OCI-LY7 (cell line): ENCODE results near the gene KRTAP12-2. TPM values are rescaled to one million over a fixed set of nuclear protein-coding genes. Genes with fewer than 3 reads are reported as not detected.

Source experiments
- BruUV-seq: library from RNA; stranded (reverse); fragments of 400-500 nt; replicated peaks from 2 replicates; lab custom pipeline; 2021; lab: Mats Ljungman, UMichigan
- CTCF ChIA-PET: fragments of 300-600 bp; sonication (Branson Sonifier 250); formaldehyde crosslinking; loops from one replicate; lab custom pipeline; 2022; ENCODE audit warnings: antibody characterized with exemption; ENCODE audit not compliant: unreplicated experiment; lab: Charles Lee
- POLR2A ChIA-PET: fragments of 300-600 bp; sonication (Branson Sonifier 250); formaldehyde crosslinking; loops from one replicate; lab custom pipeline; 2022; ENCODE audit warnings: antibody characterized with exemption; lab: Charles Lee
- DNase-seq: peaks from one replicate; pipeline ENCODE4 v3.0.0-alpha.2; 2015; ENCODE audit warnings: low spot score
- H2AFZ ChIP-seq: fragments of 200-600 bp; sonication (generic), shearing (Covaris generic); 2 replicates; pipeline ENCODE4 v1.6.1; 2014; ENCODE audit warnings: mild to moderate bottlenecking, antibody characterized with exemption, low read length, moderate library complexity
- H3K27ac ChIP-seq: fragments of 200-600 bp; sonication (generic); 2 replicates; pipeline ENCODE4 v1.5.1; 2014; ENCODE audit warnings: mixed run types, low read depth, mild to moderate bottlenecking, moderate library complexity, low read length, inconsistent platforms; ENCODE audit not compliant: poor library complexity, severe bottlenecking
- H3K36me3 ChIP-seq: fragments of 200-600 bp; sonication (generic); 2 replicates; pipeline ENCODE4 v1.6.1; 2014; ENCODE audit warnings: mild to moderate bottlenecking, antibody characterized with exemption, low read length, moderate library complexity, mixed read lengths; ENCODE audit not compliant: insufficient read depth
- H3K4me1 ChIP-seq: fragments of 200-600 bp; sonication (generic); 2 replicates; pipeline ENCODE4 v1.5.1; 2014; ENCODE audit warnings: mild to moderate bottlenecking, low read length; ENCODE audit not compliant: insufficient read depth, poor library complexity, severe bottlenecking
- H3K4me2 ChIP-seq: fragments of 200-600 bp; sonication (generic); 2 replicates; pipeline ENCODE4 v1.6.1; 2014; ENCODE audit warnings: mild to moderate bottlenecking, low read length
- H3K4me3 ChIP-seq: fragments of 200-600 bp; sonication (generic); 2 replicates; pipeline ENCODE4 v1.5.1; 2014; ENCODE audit warnings: mild to moderate bottlenecking, low read depth, low read length; ENCODE audit not compliant: poor library complexity, severe bottlenecking
- H3K79me2 ChIP-seq: fragments of 200-600 bp; sonication (generic); 2 replicates; pipeline ENCODE4 v1.6.1; 2016; ENCODE audit warnings: low read depth, mild to moderate bottlenecking, low read length, moderate library complexity, mixed read lengths; ENCODE audit not compliant: insufficient read depth
- H3K9me2 ChIP-seq: fragments of 200-600 bp; sonication (generic); 2 replicates; pipeline ENCODE4 v1.6.1; 2016; ENCODE audit warnings: mild to moderate bottlenecking, low read length, mixed read lengths; ENCODE audit not compliant: insufficient read depth
- H3K9me3 ChIP-seq: fragments of 200-600 bp; sonication (generic); 2 replicates; pipeline ENCODE4 v1.6.1; 2014; ENCODE audit warnings: mild to moderate bottlenecking, mixed run types, low read length, mixed read lengths
- H4K20me1 ChIP-seq: fragments of 200-600 bp; sonication (generic); 2 replicates; pipeline ENCODE4 v1.6.1; 2014; ENCODE audit warnings: mild to moderate bottlenecking, antibody characterized with exemption, low read length, moderate library complexity, mixed read lengths; ENCODE audit not compliant: insufficient read depth
- EZH2phosphoT487 ChIP-seq: fragments of 200-600 bp; sonication (generic); IDR thresholded peaks from 2 replicates; pipeline ENCODE4 v1.6.1; 2018; ENCODE audit warnings: low read depth, borderline replicate concordance, mild to moderate bottlenecking, mixed run types, antibody characterized with exemption, low read length, moderate library complexity, mixed read lengths
- intact Hi-C: fragments of 100-400 bp; cut with micrococcal nuclease; formaldehyde crosslinking; loops from one replicate; pipeline ENCODE4 v1.10.0; 2022; ENCODE audit not compliant: unreplicated experiment
- total RNA-seq, 2 experiments: library from RNA; depleted of rRNA in 1 of 2; stranded (reverse); fragments of >200 nt in 1 of 2; shearing (Covaris generic) in 1 of 2; gene quantifications; 2 replicates each; pipeline ENCODE4 v1.2.3, GENCODE V29; 2014 to 2022
- TF ChIP-seq, protein P1 (sequence below): fragments of 200-600 bp; sonication (generic); conservative IDR thresholded peaks from 2 replicates; pipeline ENCODE4 v1.5.1; 2014; ENCODE audit warnings: mild to moderate bottlenecking, antibody characterized with exemption, low read length, moderate library complexity, mixed read lengths

KRTAP12-2 gene
- total RNA-seq, 2 experiments from 2014 or later, result not detected

DNA sequence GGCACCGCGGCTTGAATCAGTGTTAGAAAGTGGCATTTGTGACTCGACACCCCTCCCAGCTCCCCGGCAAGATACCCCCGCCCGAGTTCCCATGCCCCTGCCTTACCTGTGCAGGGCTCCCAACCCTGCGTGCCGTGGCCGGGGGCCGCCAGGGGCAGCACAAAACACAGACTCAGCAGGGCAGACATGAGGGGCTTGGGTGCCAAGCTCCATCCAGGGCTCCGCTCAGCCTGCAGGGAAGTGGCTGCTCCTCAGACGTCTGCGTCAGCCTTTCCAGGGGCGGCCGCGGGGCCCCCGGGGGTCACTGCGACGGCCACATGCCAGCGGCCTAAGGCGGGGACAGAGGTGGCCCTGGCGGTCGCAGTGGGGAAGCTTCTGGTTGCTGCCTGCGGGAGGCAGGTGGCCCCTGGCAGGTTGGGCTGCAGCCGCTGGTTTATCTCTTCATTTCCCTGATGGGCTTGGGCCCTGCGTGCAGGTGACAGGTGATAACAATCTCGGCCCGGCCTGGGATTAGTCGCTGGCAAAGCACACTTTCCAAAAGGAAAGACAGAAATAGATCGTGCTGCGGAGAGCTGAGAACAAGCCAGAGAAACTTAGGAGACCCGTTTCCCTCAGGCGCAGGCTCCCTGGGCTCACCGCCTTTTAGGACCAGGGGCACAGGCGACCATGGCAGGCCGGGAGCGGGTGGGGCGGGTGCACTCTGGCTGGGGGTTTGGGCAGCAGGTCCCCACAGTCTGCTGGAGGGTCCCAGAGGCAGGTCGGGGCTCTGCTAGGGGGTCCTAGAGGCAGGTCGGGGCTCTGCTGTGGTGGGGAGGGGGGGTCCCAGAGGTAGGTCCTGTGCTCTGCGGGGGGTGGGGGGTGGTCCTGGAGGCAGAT lies 44.8 kb upstream of the KRTAP12-2 start, which contains the start of gene TSPEAR:
TSPEAR (minus strand) TSS at position 246 of the 876 bp plus-strand sequence; CDS start at position 188, 58 bp downstream.
- no TSS peak for BruUV-seq
- POLR2A ChIA-PET, result no interaction called here
- DNase-seq, result no peak
- Histone ChIP-seq H3K9me3 (no peaks in the 10 kb centered on the region), H4K20me1 (no peaks in the 10 kb centered on the region), H3K4me2 (no peak within 1 kb of the TSS), H3K27ac (no peak within 1 kb of the TSS), H3K79me2 (no peaks in the 10 kb centered on the region), H3K4me3 (no peak within 1 kb of the TSS), H3K4me1 (no peaks in the 10 kb centered on the region), H2AFZ (no peak within 1 kb of the TSS), H3K9me2 (no peaks in the 10 kb centered on the region), H3K36me3 (no peaks in the 10 kb centered on the region)
- intact Hi-C loops, result no loop called here
- no peak for TF ChIP-seq EZH2phosphoT487
- TF ChIP-seq, protein P1, sequence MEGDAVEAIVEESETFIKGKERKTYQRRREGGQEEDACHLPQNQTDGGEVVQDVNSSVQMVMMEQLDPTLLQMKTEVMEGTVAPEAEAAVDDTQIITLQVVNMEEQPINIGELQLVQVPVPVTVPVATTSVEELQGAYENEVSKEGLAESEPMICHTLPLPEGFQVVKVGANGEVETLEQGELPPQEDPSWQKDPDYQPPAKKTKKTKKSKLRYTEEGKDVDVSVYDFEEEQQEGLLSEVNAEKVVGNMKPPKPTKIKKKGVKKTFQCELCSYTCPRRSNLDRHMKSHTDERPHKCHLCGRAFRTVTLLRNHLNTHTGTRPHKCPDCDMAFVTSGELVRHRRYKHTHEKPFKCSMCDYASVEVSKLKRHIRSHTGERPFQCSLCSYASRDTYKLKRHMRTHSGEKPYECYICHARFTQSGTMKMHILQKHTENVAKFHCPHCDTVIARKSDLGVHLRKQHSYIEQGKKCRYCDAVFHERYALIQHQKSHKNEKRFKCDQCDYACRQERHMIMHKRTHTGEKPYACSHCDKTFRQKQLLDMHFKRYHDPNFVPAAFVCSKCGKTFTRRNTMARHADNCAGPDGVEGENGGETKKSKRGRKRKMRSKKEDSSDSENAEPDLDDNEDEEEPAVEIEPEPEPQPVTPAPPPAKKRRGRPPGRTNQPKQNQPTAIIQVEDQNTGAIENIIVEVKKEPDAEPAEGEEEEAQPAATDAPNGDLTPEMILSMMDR, result no peak
- CTCF ChIA-PET, result no interaction called here

DNA sequence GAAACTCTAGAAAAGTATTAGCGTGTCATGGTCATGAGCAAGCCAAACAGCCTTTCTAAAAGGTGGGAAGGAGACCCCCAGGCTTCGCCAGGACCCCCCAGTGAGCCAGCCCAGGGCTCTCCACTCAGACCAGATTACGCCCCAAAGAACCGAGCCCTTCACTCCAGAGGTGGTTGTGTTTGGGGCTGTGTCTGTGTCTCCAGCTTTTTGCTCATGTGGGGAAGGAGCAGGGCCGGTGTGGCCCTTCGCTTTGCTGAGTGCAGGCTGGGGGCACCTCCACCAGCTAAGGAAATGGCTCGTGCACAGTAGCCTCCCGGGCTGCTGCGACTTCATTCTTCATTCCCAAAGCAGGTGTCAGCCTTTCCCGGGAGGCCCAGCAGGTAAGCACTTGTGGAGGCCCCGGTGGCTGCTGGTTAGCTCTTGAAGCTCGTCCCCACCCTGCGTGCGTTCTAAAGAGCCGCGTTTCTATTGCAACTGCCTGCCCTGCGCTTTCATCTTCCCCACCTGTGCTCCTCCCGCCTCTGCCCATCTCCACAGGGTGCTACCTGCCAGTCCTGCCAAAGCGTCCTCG lies 44.1 kb upstream of the KRTAP12-2 start:
- POLR2A ChIA-PET, result no interaction called here
- no peaks in the 10 kb centered on the region for H3K9me3 ChIP-seq
- CTCF ChIA-PET, result no interaction called here
- no TSS peak for BruUV-seq
- H3K4me3 ChIP-seq, result no peak overlapping the region
- no peaks in the 10 kb centered on the region for H3K9me2 ChIP-seq
- TF ChIP-seq, protein P1, result no peak
- TF ChIP-seq EZH2phosphoT487, result no peak
- H4K20me1 ChIP-seq, result no peaks in the 10 kb centered on the region
- H3K4me1 ChIP-seq, result no peaks in the 10 kb centered on the region
- intact Hi-C loops, result no loop called here
- DNase-seq, result no peak
- H3K4me2 ChIP-seq, result no peak overlapping the region
- no peak overlapping the region for H3K27ac ChIP-seq
- no peak overlapping the region for H2AFZ ChIP-seq
- H3K79me2 ChIP-seq, result no peaks in the 10 kb centered on the region
- H3K36me3 ChIP-seq, result no peaks in the 10 kb centered on the region

DNA sequence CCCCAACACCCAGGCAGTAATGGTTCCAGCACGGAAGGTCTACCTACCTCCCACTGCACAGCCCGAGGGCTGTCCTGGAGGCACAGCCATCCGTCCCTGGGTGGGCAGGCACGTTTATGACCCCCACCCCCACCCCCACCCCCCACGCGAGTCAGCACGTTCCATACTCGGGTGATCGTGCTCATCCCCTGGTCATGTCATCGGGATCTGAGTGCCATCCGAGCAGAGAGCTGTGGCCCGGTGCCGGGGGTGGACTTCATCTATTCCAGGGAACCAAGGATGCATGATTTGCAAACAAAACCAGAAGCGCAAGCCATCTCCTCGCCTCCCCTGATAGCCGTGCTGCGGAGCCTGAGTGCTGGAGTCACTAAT lies 43.6 kb upstream of the KRTAP12-2 start:
- POLR2A ChIA-PET, result no interaction called here
- DNase-seq, result no peak
- H3K36me3 ChIP-seq, result no peaks in the 10 kb centered on the region
- no peak overlapping the region for H2AFZ ChIP-seq
- H3K4me3 ChIP-seq, result no peak overlapping the region
- CTCF ChIA-PET, result no interaction called here
- H3K9me2 ChIP-seq, result no peaks in the 10 kb centered on the region
- intact Hi-C loops, result no loop called here
- H3K27ac ChIP-seq, result no peak overlapping the region
- H3K4me2 ChIP-seq, result no peak overlapping the region
- H3K4me1 ChIP-seq, result no peaks in the 10 kb centered on the region
- no peaks in the 10 kb centered on the region for H4K20me1 ChIP-seq
- no peaks in the 10 kb centered on the region for H3K9me3 ChIP-seq
- H3K79me2 ChIP-seq, result no peaks in the 10 kb centered on the region
- no peak for TF ChIP-seq EZH2phosphoT487
- TF ChIP-seq, protein P1, result no peak
- no TSS peak for BruUV-seq
